Hepatocyte (in vitro differentiated cells): ENCODE measurements around the gene SORCS2. TPM values are rescaled to one million over a fixed set of nuclear protein-coding genes. Genes with fewer than 3 reads are reported as not detected.

Experiments
- DNase-seq: peaks from one replicate; pipeline ENCODE4 v3.0.0-alpha.2; 2016; ENCODE audit warnings: low spot score
- H2AFZ ChIP-seq: fragments of 200-600 bp; sonication (generic); 2 replicates; pipeline ENCODE4 v1.6.0; 2016; ENCODE audit warnings: antibody characterized with exemption, mild to moderate bottlenecking
- H3K27ac ChIP-seq: fragments of 200-600 bp; sonication (generic); 2 replicates; pipeline ENCODE4 v1.5.1; 2016; ENCODE audit warnings: mild to moderate bottlenecking
- H3K27me3 ChIP-seq: fragments of 200-600 bp; sonication (generic); 2 replicates; pipeline ENCODE4 v1.6.1; 2016
- H3K36me3 ChIP-seq: fragments of 200-600 bp; sonication (generic); replicated peaks from 2 replicates; pipeline ENCODE4 v1.5.1; 2016; ENCODE audit warnings: low read depth; ENCODE audit not compliant: insufficient read depth
- H3K4me1 ChIP-seq: fragments of 200-600 bp; sonication (generic); 2 replicates; pipeline ENCODE4 v1.5.1; 2016; ENCODE audit warnings: mild to moderate bottlenecking, moderate library complexity; ENCODE audit not compliant: insufficient read depth
- H3K4me2 ChIP-seq: fragments of 200-600 bp; sonication (generic); 2 replicates; pipeline ENCODE4 v1.6.0; 2016
- H3K4me3 ChIP-seq: fragments of 200-600 bp; sonication (generic); 2 replicates; pipeline ENCODE4 v1.5.1; 2016; ENCODE audit warnings: mild to moderate bottlenecking
- H3K79me2 ChIP-seq: fragments of 200-600 bp; sonication (generic); 2 replicates; pipeline ENCODE4 v1.6.0; 2017; ENCODE audit warnings: mild to moderate bottlenecking
- H3K9me2 ChIP-seq: fragments of 200-600 bp; sonication (generic); replicated peaks from 2 replicates; pipeline ENCODE4 v1.6.0; 2017; ENCODE audit warnings: mild to moderate bottlenecking; ENCODE audit not compliant: insufficient read depth
- H3K9me3 ChIP-seq: fragments of 200-600 bp; sonication (generic); 2 replicates; pipeline ENCODE4 v1.5.1; 2016; ENCODE audit warnings: low read depth, mild to moderate bottlenecking
- H4K20me1 ChIP-seq: fragments of 200-600 bp; sonication (generic); 2 replicates; pipeline ENCODE4 v1.6.0; 2016; ENCODE audit warnings: mild to moderate bottlenecking; ENCODE audit not compliant: insufficient read depth, poor library complexity, severe bottlenecking
- CTCF ChIP-seq: fragments of 200-600 bp; sonication (generic); IDR thresholded peaks from 2 replicates; pipeline ENCODE4 v1.5.1; 2016; ENCODE audit warnings: antibody characterized with exemption, mild to moderate bottlenecking; ENCODE audit not compliant: poor library complexity
- EZH2 ChIP-seq: fragments of 200-600 bp; sonication (generic); IDR thresholded peaks from 2 replicates; pipeline ENCODE4 v1.6.1; 2016; ENCODE audit warnings: antibody characterized with exemption, mild to moderate bottlenecking, borderline replicate concordance
- EZH2phosphoT487 ChIP-seq: fragments of 200-600 bp; sonication (generic); IDR thresholded peaks from one replicate; pipeline ENCODE4 v1.6.1; 2018; ENCODE audit warnings: antibody characterized with exemption, mild to moderate bottlenecking, low read depth, moderate library complexity; ENCODE audit not compliant: unreplicated experiment, severe bottlenecking
- WGBS: methylation state at CpG from one replicate; pipeline ENCODE4 v1.1.6; 2016; ENCODE audit warnings: low lambda C conversion rate; ENCODE audit errors: missing lambda C conversion rate; 5-methylcytosine and 5-hydroxymethylcytosine counted together
- polyA plus RNA-seq: library from polyadenylated mRNA; unstranded; fragments of >200 nt; fragmentation: Nextera tagmentation; extraction: Ambion mirVana; gene quantifications from 2 replicates; pipeline ENCODE4 v1.2.1, GENCODE V29; 2016
- total RNA-seq: library from RNA; depleted of rRNA; stranded (reverse); fragments of >200 nt; gene quantifications from 2 replicates; pipeline ENCODE4 v1.2.3, GENCODE V29; 2014

Gene SORCS2
- total and polyA plus RNA-seq, 2 experiments from 2014 or later = 1.6 to 4.8 TPM

- H4K20me1 ChIP-seq = no peaks in the 10 kb centered on the region
- H3K4me2 ChIP-seq = no peak overlapping the region
- no peak overlapping the region for H2AFZ ChIP-seq
- H3K27me3 ChIP-seq = no peaks in the 10 kb centered on the region
- no peaks in the 10 kb centered on the region for H3K9me3 ChIP-seq
- 92% methylated on average over 13 of the region's 13 CpGs for WGBS
- H3K36me3 ChIP-seq = no peaks in the 10 kb centered on the region
- no peaks in the 10 kb centered on the region for H3K4me1 ChIP-seq
- H3K27ac ChIP-seq = no peak overlapping the region
- no peaks in the 10 kb centered on the region for H3K79me2 ChIP-seq
- no peak overlapping the region for H3K4me3 ChIP-seq
- H3K9me2 ChIP-seq = no peaks in the 10 kb centered on the region
- TF ChIP-seq EZH2phosphoT487 (no peak), CTCF (no peak), EZH2 (no peak)
- DNase-seq = no peak
These were observed 177.2 kb downstream of the SORCS2 start for GRCh38 chr4:7369511-7369910.

GRCh38 chr4:7370038-7370437 lies 177.7 kb downstream of the SORCS2 start:
- Histone ChIP-seq H3K4me1 (no peaks in the 10 kb centered on the region), H3K27me3 (no peaks in the 10 kb centered on the region), H2AFZ (no peak overlapping the region), H3K4me2 (no peak overlapping the region), H3K27ac (no peak overlapping the region), H3K79me2 (no peaks in the 10 kb centered on the region), H3K9me3 (no peaks in the 10 kb centered on the region), H3K4me3 (no peak overlapping the region), H4K20me1 (no peaks in the 10 kb centered on the region), H3K36me3 (no peaks in the 10 kb centered on the region), H3K9me2 (no peaks in the 10 kb centered on the region)
- DNase-seq = no peak
- TF ChIP-seq EZH2phosphoT487 (no peak), EZH2 (no peak), CTCF (no peak)
- WGBS = 77% methylated on average over 7 of the region's 7 CpGs

- H2AFZ ChIP-seq = no peak overlapping the region
- no peak overlapping the region for H3K4me3 ChIP-seq
- 85% methylated on average over 31 of the region's 31 CpGs for WGBS
- no peaks in the 10 kb centered on the region for H3K4me1 ChIP-seq
- H3K27ac ChIP-seq = no peak overlapping the region
- H3K4me2 ChIP-seq = no peak overlapping the region
- DNase-seq = peak; percentile 31
- no peaks in the 10 kb centered on the region for H3K9me2 ChIP-seq
- H3K79me2 ChIP-seq = no peaks in the 10 kb centered on the region
- H4K20me1 ChIP-seq = no peaks in the 10 kb centered on the region
- TF ChIP-seq CTCF (no peak), EZH2phosphoT487 (no peak), EZH2 (no peak)
- no peaks in the 10 kb centered on the region for H3K36me3 ChIP-seq
- no peaks in the 10 kb centered on the region for H3K9me3 ChIP-seq
- no peaks in the 10 kb centered on the region for H3K27me3 ChIP-seq
These were observed 179.0 kb downstream of the SORCS2 start for GRCh38 chr4:7371210-7371941.
